Measurements from ENCODE around the gene LSM4. TPM values are rescaled to one million over a fixed set of nuclear protein-coding genes. Genes with fewer than 3 reads are reported as not detected.

Gene LSM4
- total and polyA plus RNA-seq, 10 of the 15 experiments (the other 5 are each of a cell fraction or from before 2014, with no cell fraction given): 12.6 to 652 (median 217) TPM

GRCh38 chr19:18279266-18279515 is 43.7 kb downstream of the LSM4 start (continued):
- TF ChIP-seq HCFC1 (IDR thresholded peaks at IDR 0.05; ENCODE audit: low read length) (no peak), ZNF687 (IDR thresholded peaks at IDR 0.05) (no peak), JUND (IDR thresholded peaks at IDR 0.05; ENCODE audit: low read depth, low read length) (no peak), DPF2 (IDR thresholded peaks at IDR 0.05) (0 out of 2 replicates have a peak, but pooled peaks have one; percentile 15), SP1 (IDR thresholded peaks at IDR 0.05; ENCODE audit: low read depth, low read length) (no peak), MEF2B (IDR thresholded peaks at IDR 0.05; ENCODE audit: partially characterized antibody, poor library complexity, severe bottlenecking) (peak; percentile 89), NKRF (conservative IDR thresholded peaks at IDR 0.05) (no peak), ASH2L (IDR thresholded peaks at IDR 0.05; ENCODE audit: borderline replicate concordance, low read depth) (no peak), RUNX3 (IDR thresholded peaks at IDR 0.05; ENCODE audit: low read length) (no peak), POLR2AphosphoS2 (IDR thresholded peaks at IDR 0.05; ENCODE audit: low read depth, low read length) (no peak), GABPA (IDR thresholded peaks at IDR 0.05; ENCODE audit: low read depth) (no peak), ETV6 (conservative IDR thresholded peaks at IDR 0.05 in 1 of 2, IDR thresholded peaks at IDR 0.05 in 1 of 2; ENCODE audit: borderline replicate concordance in 1 of 2, low read depth in 1 of 2) (no peak), HDAC2 (IDR thresholded peaks at IDR 0.05) (no peak), MYC (IDR thresholded peaks at IDR 0.05; ENCODE audit: insufficient read depth, insufficient read length, insufficient replicate concordance, low read length, severe bottlenecking) (no peak), GATAD2B (conservative IDR thresholded peaks at IDR 0.05; ENCODE audit: low read depth) (peak; percentile 94; the same call in 1 of the 2 replicates), IRF4 (IDR thresholded peaks at IDR 0.05; ENCODE audit: low read depth, low read length) (no peak), ZSCAN29 (IDR thresholded peaks at IDR 0.05) (no peak), MTA2 (IDR thresholded peaks at IDR 0.05; ENCODE audit: low read depth) (peak; percentile 47; the same call in 1 of the 2 replicates), ZNF217 (IDR thresholded peaks at IDR 0.05) (no peak), YBX1 (IDR thresholded peaks at IDR 0.05) (no peak), CHD4 (IDR thresholded peaks at IDR 0.05) (no peak), FOS (IDR thresholded peaks at IDR 0.05; ENCODE audit: borderline replicate concordance, extremely low read depth, insufficient read length) (no peak), CBX5 (IDR thresholded peaks at IDR 0.05; ENCODE audit: low read depth) (no peak), ELK1 (IDR thresholded peaks at IDR 0.05; ENCODE audit: low read depth, low read length) (no peak), TCF7 (IDR thresholded peaks at IDR 0.05; ENCODE audit: borderline replicate concordance) (no peak), SMAD1 (IDR thresholded peaks at IDR 0.05; ENCODE audit: low read depth, partially characterized antibody) (no peak), RCOR1 (conservative IDR thresholded peaks at IDR 0.05; ENCODE audit: low read depth, low read length) (no peak)
